ENCODE measurements around the gene SHB.

SHB gene

GRCh38 chr9:37925786-37926736, 143.0 kb downstream of the SHB start:
- no peak for DNase-seq

- no peak for DNase-seq
Measured at GRCh38 chr9:37925006-37925405, 144.0 kb downstream of the SHB start.

GRCh38 chr9:37924538-37924937, 144.5 kb downstream of the SHB start:
- DNase-seq: no peak

GRCh38 chr9:37923796-37924427, 145.1 kb downstream of the SHB start:
- no peak for DNase-seq

GRCh38 chr9:37923118-37923795, 145.8 kb downstream of the SHB start:
- no peak for DNase-seq

GRCh38 chr9:37922363-37923117, 146.5 kb downstream of the SHB start:
- no peak for DNase-seq

GRCh38 chr9:37921546-37922300, 147.3 kb downstream of the SHB start:
- no peak for DNase-seq

- DNase-seq: no peak
Measured at GRCh38 chr9:37921168-37921510, 147.9 kb downstream of the SHB start.

GRCh38 chr9:37920471-37921167, 148.4 kb downstream of the SHB start:
- peak; percentile 14 for DNase-seq

- no peak for DNase-seq
Measured at GRCh38 chr9:37919956-37920335, 149.1 kb downstream of the SHB start.

- no peak for DNase-seq
Measured at GRCh38 chr9:37919246-37919955, 149.6 kb downstream of the SHB start.

GRCh38 chr9:37918665-37919170, 150.3 kb downstream of the SHB start:
- no peak for DNase-seq

- no peak for DNase-seq
Measured at GRCh38 chr9:37917801-37918664, 151.0 kb downstream of the SHB start.

- no peak for DNase-seq
Measured at GRCh38 chr9:37917313-37917731, 151.7 kb downstream of the SHB start.

GRCh38 chr9:37916471-37917312, 152.3 kb downstream of the SHB start:
- no peak for DNase-seq

GRCh38 chr9:37915911-37916470, 153.0 kb downstream of the SHB start:
- no peak for DNase-seq

- DNase-seq: no peak
Measured at GRCh38 chr9:37914701-37915358, 154.2 kb downstream of the SHB start.

- DNase-seq: no peak
Measured at GRCh38 chr9:37914154-37914551, 154.9 kb downstream of the SHB start.
